MM.1S (cell line): ENCODE results near the gene FRMPD2.

Experiments used
- DNase-seq: peaks from one replicate; pipeline ENCODE4 v3.0.0-alpha.2; 2015
- H2AFZ ChIP-seq: fragments of 300-600 bp; sonication (generic); 2 replicates; pipeline ENCODE4 v1.6.0; 2016; ENCODE audit warnings: antibody characterized with exemption, low read length
- H3F3A ChIP-seq: fragments of 300-600 bp; sonication (generic); 2 replicates; pipeline ENCODE4 v1.6.1; 2016; ENCODE audit warnings: mild to moderate bottlenecking, antibody characterized with exemption, low read length, moderate library complexity, mixed read lengths; ENCODE audit not compliant: insufficient read depth
- H3K27ac ChIP-seq: fragments of 300-600 bp; sonication (generic); 2 replicates; pipeline ENCODE4 v1.5.1; 2016; ENCODE audit warnings: mild to moderate bottlenecking, low read length
- H3K27me3 ChIP-seq: fragments of 300-600 bp; sonication (generic); replicated peaks from 2 replicates; pipeline ENCODE4 v1.6.0; 2016; ENCODE audit warnings: low read length; ENCODE audit not compliant: insufficient read depth
- H3K36me3 ChIP-seq: fragments of 300-600 bp; sonication (generic); replicated peaks from 2 replicates; pipeline ENCODE4 v1.6.1; 2016; ENCODE audit warnings: mild to moderate bottlenecking, low read length, mixed read lengths; ENCODE audit not compliant: insufficient read depth
- H3K4me1 ChIP-seq: fragments of 300-600 bp; sonication (generic); 2 replicates; pipeline ENCODE4 v1.6.1; 2016; ENCODE audit warnings: low read length, mixed read lengths
- H3K4me2 ChIP-seq: fragments of 300-600 bp; sonication (generic); 2 replicates; pipeline ENCODE4 v1.6.0; 2016; ENCODE audit warnings: low read depth, low read length
- H3K4me3 ChIP-seq: fragments of 300-600 bp; sonication (generic); 2 replicates; pipeline ENCODE4 v1.5.1; 2016; ENCODE audit warnings: low read length, mixed read lengths
- H3K79me2 ChIP-seq: fragments of 300-600 bp; sonication (generic); 2 replicates; pipeline ENCODE4 v1.6.1; 2016; ENCODE audit warnings: mixed run types, low read length, mixed read lengths
- H3K9ac ChIP-seq: fragments of 300-600 bp; sonication (generic); 2 replicates; pipeline ENCODE4 v1.6.1; 2016; ENCODE audit warnings: low read length, mixed read lengths
- H3K9me2 ChIP-seq: fragments of 300-600 bp; sonication (generic); replicated peaks from 2 replicates; pipeline ENCODE4 v1.6.1; 2016; ENCODE audit warnings: mild to moderate bottlenecking, low read length, mixed read lengths; ENCODE audit not compliant: insufficient read depth
- H3K9me3 ChIP-seq: fragments of 300-600 bp; sonication (generic); replicated peaks from 2 replicates; pipeline ENCODE4 v1.6.1; 2016; ENCODE audit warnings: mild to moderate bottlenecking, low read length, mixed read lengths; ENCODE audit not compliant: insufficient read depth
- H4K20me1 ChIP-seq: fragments of 300-600 bp; sonication (generic); 2 replicates; pipeline ENCODE4 v1.6.1; 2016; ENCODE audit warnings: mild to moderate bottlenecking, low read length, moderate library complexity, mixed read lengths; ENCODE audit not compliant: insufficient read depth
- EZH2 ChIP-seq: fragments of 300-600 bp; sonication (generic); optimal IDR thresholded peaks from 2 replicates; pipeline ENCODE3; 2017; ENCODE audit warnings: low read depth, mild to moderate bottlenecking, antibody characterized with exemption, low read length, mixed read lengths
- EZH2phosphoT487 ChIP-seq: fragments of 300-600 bp; sonication (generic); IDR thresholded peaks from 2 replicates; pipeline ENCODE4 v1.6.1; 2018; ENCODE audit warnings: antibody characterized with exemption, low read length
- TF ChIP-seq, protein P1 (sequence below): fragments of 300-600 bp; sonication (generic); IDR thresholded peaks from 2 replicates; pipeline ENCODE4 v1.5.1; 2016; ENCODE audit warnings: antibody characterized with exemption, low read length, mixed read lengths

The FRMPD2 gene

DNA sequence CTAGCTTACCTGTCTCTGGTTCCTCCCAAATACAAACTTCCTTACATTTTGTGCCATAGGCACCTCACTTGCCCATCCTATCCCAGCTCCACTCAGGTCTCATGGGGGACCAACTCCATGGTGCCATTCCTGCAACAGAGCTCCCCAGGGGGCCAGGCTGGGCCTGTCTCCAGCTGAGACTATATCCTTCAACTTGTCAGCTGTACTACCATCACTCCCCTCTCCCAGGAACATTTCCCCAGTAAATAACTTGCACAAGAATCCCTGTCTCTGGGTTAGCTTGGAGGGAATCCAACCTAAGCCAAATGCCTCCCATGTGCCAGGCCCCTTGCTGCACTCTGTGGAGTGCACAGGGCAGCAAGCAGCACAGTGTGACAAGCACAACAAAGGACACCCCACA, 33.2 kb downstream of the FRMPD2 start:
- TF ChIP-seq EZH2phosphoT487: no peak
- TF ChIP-seq, protein P1, sequence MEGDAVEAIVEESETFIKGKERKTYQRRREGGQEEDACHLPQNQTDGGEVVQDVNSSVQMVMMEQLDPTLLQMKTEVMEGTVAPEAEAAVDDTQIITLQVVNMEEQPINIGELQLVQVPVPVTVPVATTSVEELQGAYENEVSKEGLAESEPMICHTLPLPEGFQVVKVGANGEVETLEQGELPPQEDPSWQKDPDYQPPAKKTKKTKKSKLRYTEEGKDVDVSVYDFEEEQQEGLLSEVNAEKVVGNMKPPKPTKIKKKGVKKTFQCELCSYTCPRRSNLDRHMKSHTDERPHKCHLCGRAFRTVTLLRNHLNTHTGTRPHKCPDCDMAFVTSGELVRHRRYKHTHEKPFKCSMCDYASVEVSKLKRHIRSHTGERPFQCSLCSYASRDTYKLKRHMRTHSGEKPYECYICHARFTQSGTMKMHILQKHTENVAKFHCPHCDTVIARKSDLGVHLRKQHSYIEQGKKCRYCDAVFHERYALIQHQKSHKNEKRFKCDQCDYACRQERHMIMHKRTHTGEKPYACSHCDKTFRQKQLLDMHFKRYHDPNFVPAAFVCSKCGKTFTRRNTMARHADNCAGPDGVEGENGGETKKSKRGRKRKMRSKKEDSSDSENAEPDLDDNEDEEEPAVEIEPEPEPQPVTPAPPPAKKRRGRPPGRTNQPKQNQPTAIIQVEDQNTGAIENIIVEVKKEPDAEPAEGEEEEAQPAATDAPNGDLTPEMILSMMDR: no peak
- no peak for TF ChIP-seq EZH2
- no peak overlapping the region for H3K4me3 ChIP-seq
- H3K27ac ChIP-seq: no peak overlapping the region
- H3K36me3 ChIP-seq: no peaks in the 10 kb centered on the region
- H3K4me1 ChIP-seq: no peaks in the 10 kb centered on the region
- no peaks in the 10 kb centered on the region for H3F3A ChIP-seq
- no peaks in the 10 kb centered on the region for H3K9me3 ChIP-seq
- H3K9me2 ChIP-seq: no peaks in the 10 kb centered on the region
- no peak overlapping the region for H3K9ac ChIP-seq
- no peak overlapping the region for H2AFZ ChIP-seq
- no peaks in the 10 kb centered on the region for H3K27me3 ChIP-seq
- no peaks in the 10 kb centered on the region for H3K79me2 ChIP-seq
- DNase-seq: no peak
- H3K4me2 ChIP-seq: no peak overlapping the region
- no peaks in the 10 kb centered on the region for H4K20me1 ChIP-seq

DNA sequence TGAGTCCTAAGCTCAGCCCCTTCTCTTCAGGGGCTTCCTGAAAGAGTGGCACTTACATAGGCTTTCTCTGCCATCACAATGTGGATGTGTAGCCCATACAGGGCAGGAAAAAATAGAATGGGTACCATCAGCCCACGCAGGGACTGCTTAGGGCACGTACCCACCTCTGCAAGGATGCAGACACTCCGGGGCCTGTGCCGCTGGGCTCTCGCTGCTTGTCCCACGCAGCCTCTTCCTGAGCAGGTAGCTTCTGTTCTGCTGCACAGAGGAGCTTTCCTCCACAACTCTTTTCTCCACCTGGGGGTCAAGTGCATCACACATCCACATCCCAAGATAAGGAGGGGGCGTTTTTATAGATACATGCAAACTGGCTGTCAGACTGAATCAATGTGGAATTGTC, 34.3 kb downstream of the FRMPD2 start:
- TF ChIP-seq, protein P1: no peak
- no peak for TF ChIP-seq EZH2
- TF ChIP-seq EZH2phosphoT487: no peak
- no peak overlapping the region for H3K4me2 ChIP-seq
- H3K27ac ChIP-seq: no peak overlapping the region
- no peak overlapping the region for H3K4me3 ChIP-seq
- DNase-seq: no peak
- H4K20me1 ChIP-seq: no peaks in the 10 kb centered on the region
- H3K9ac ChIP-seq: no peak overlapping the region
- H3K4me1 ChIP-seq: no peaks in the 10 kb centered on the region
- no peaks in the 10 kb centered on the region for H3F3A ChIP-seq
- no peaks in the 10 kb centered on the region for H3K9me2 ChIP-seq
- H2AFZ ChIP-seq: no peak overlapping the region
- no peaks in the 10 kb centered on the region for H3K9me3 ChIP-seq
- no peaks in the 10 kb centered on the region for H3K27me3 ChIP-seq
- H3K36me3 ChIP-seq: no peaks in the 10 kb centered on the region
- no peaks in the 10 kb centered on the region for H3K79me2 ChIP-seq

DNA sequence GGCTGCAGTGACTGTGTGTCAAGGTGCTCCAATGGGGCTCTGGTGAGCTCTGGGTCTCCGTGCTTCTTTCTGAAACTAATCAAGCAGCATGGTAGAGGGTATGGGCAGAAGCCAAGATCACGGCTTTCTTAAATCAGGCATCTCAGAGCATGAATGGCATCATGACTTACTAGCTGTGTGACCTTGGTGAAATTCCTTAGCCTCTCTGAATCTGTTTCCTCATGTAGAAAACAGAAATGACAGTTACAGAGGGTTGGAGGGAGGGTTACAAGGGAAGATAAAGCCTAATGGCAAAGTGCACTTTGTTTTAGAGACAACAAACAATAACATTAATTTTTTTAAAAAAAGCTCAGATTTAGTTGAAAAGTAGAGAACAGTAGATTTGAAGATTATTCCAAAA, 34.9 kb downstream of the FRMPD2 start:
- Histone ChIP-seq H3K9ac (no peak overlapping the region), H3K36me3 (no peaks in the 10 kb centered on the region), H4K20me1 (no peaks in the 10 kb centered on the region), H3K4me3 (no peak overlapping the region), H3K4me2 (no peak overlapping the region), H3K4me1 (no peaks in the 10 kb centered on the region), H3K79me2 (no peaks in the 10 kb centered on the region), H3K27ac (no peak overlapping the region), H3K27me3 (no peaks in the 10 kb centered on the region), H2AFZ (no peak overlapping the region), H3K9me3 (no peaks in the 10 kb centered on the region), H3K9me2 (no peaks in the 10 kb centered on the region), H3F3A (no peaks in the 10 kb centered on the region)
- TF ChIP-seq, protein P1: no peak
- TF ChIP-seq EZH2phosphoT487: no peak
- no peak for TF ChIP-seq EZH2
- DNase-seq: no peak
